SK-N-SH treated with all-trans-retinoic acid at 6 μM for 48 hours (cell line): ENCODE measurements around the gene VPS54.

Experiments
- ATAC-seq: fragments of 200-7000 bp; cut with Tn5 transposase; 3 replicates; pipeline ENCODE4 v1.9.1; 2020; ENCODE audit warnings: mild to moderate bottlenecking, moderate library complexity
- ARNTL ChIP-seq: fragments of 450-650 bp; formaldehyde crosslinking; IDR thresholded peaks from 2 replicates; pipeline ENCODE4 v1.5.0; 2020; ENCODE audit warnings: low read depth, mild to moderate bottlenecking, moderate library complexity, borderline replicate concordance
- CREB5 ChIP-seq: fragments of 250-450 bp; sonication (Bioruptor Pico); IDR thresholded peaks from 2 replicates; pipeline ENCODE4 v1.5.1; 2020; ENCODE audit warnings: low read depth, mild to moderate bottlenecking, moderate library complexity
- CSDC2 ChIP-seq: fragments of 250-450 bp; sonication (Bioruptor Pico); IDR thresholded peaks from 2 replicates; pipeline ENCODE4 v1.5.0; 2020; ENCODE audit warnings: mild to moderate bottlenecking, moderate library complexity
- CSRNP3 ChIP-seq: fragments of 250-450 bp; sonication (Bioruptor Pico); IDR thresholded peaks from 2 replicates; pipeline ENCODE4 v1.5.1; 2021; ENCODE audit warnings: mild to moderate bottlenecking, moderate library complexity
- ESRRG ChIP-seq: fragments of 250-450 bp; sonication (Bioruptor Pico); IDR thresholded peaks from 2 replicates; pipeline ENCODE4 v1.6.1; 2021; ENCODE audit warnings: mild to moderate bottlenecking
- ISL1 ChIP-seq: fragments of 250-450 bp; sonication (Bioruptor Pico); IDR thresholded peaks from 2 replicates; pipeline ENCODE4 v2.1.2; 2022; ENCODE audit warnings: mild to moderate bottlenecking, moderate library complexity
- OSR1 ChIP-seq: fragments of 250-450 bp; sonication (Bioruptor Pico); IDR thresholded peaks from 2 replicates; pipeline ENCODE4 v1.8.0; 2022; ENCODE audit warnings: moderate library complexity, mild to moderate bottlenecking, inconsistent platforms
- PATZ1 ChIP-seq: fragments of 250-450 bp; sonication (Bioruptor Pico); IDR thresholded peaks from 2 replicates; pipeline ENCODE4 v1.8.0; 2020; ENCODE audit warnings: mild to moderate bottlenecking, moderate library complexity, borderline replicate concordance
- POU6F1 ChIP-seq: fragments of 250-450 bp; sonication (Bioruptor Pico); IDR thresholded peaks from 2 replicates; pipeline ENCODE4 v1.8.0; 2021; ENCODE audit warnings: low read depth, mild to moderate bottlenecking, moderate library complexity, borderline replicate concordance
- PPARA ChIP-seq: fragments of 250-450 bp; sonication (Bioruptor Pico); IDR thresholded peaks from 2 replicates; pipeline ENCODE4 v1.5.0; 2020; ENCODE audit warnings: mild to moderate bottlenecking, borderline replicate concordance
- SNAI2 ChIP-seq: fragments of 250-450 bp; sonication (Bioruptor Pico); IDR thresholded peaks from 2 replicates; pipeline ENCODE4 v1.5.0; 2020; ENCODE audit warnings: mild to moderate bottlenecking, moderate library complexity
- TCF4 ChIP-seq: fragments of 250-450 bp; sonication (Bioruptor Pico); IDR thresholded peaks from 2 replicates; pipeline ENCODE4 v1.8.0; 2021; ENCODE audit warnings: mild to moderate bottlenecking, moderate library complexity, borderline replicate concordance
- TOX ChIP-seq: fragments of 250-450 bp; sonication (Bioruptor Pico); IDR thresholded peaks from 2 replicates; pipeline ENCODE4 v1.8.0; 2021; ENCODE audit warnings: mild to moderate bottlenecking, moderate library complexity, borderline replicate concordance
- TSHZ2 ChIP-seq: fragments of 250-450 bp; sonication (Bioruptor Pico); IDR thresholded peaks from 2 replicates; pipeline ENCODE4 v1.5.0; 2020; ENCODE audit warnings: mild to moderate bottlenecking, moderate library complexity
- ZC3H10 ChIP-seq: fragments of 250-450 bp; sonication (Bioruptor Pico); IDR thresholded peaks from 2 replicates; pipeline ENCODE4 v1.5.1; 2021; ENCODE audit warnings: mild to moderate bottlenecking, moderate library complexity
- ZFP3 ChIP-seq: fragments of 250-450 bp; sonication (Bioruptor Pico); IDR thresholded peaks from 2 replicates; pipeline ENCODE4 v1.5.0; 2020; ENCODE audit warnings: mild to moderate bottlenecking, moderate library complexity
- ZNF565 ChIP-seq: fragments of 450-650 bp; formaldehyde crosslinking; conservative IDR thresholded peaks from 2 replicates; pipeline ENCODE4 v1.5.0; 2020; ENCODE audit warnings: low read depth, mild to moderate bottlenecking, moderate library complexity
- ZNF8 ChIP-seq: fragments of 450-650 bp; formaldehyde crosslinking; IDR thresholded peaks from 2 replicates; pipeline ENCODE4 v1.5.0; 2020; ENCODE audit warnings: mild to moderate bottlenecking, moderate library complexity

VPS54 gene

GRCh38 chr2:63984606-63985359 is 34.4 kb downstream of the VPS54 start:
- no peak for ATAC-seq
- TF ChIP-seq PPARA (CRISPR knock-in tag) (no peak), ZFP3 (CRISPR knock-in tag) (no peak), ZNF565 (CRISPR knock-in tag) (no peak), CREB5 (no peak), ESRRG (CRISPR knock-in tag) (no peak), OSR1 (CRISPR knock-in tag) (no peak), TCF4 (CRISPR knock-in tag) (no peak), CSDC2 (CRISPR knock-in tag) (no peak), PATZ1 (no peak), ZNF8 (no peak), ISL1 (CRISPR knock-in tag) (no peak; the same call in 1 of the 2 replicates), ZC3H10 (CRISPR knock-in tag) (no peak), SNAI2 (CRISPR knock-in tag) (no peak), CSRNP3 (CRISPR knock-in tag) (no peak)

GRCh38 chr2:63983986-63984605 is 35.1 kb downstream of the VPS54 start:
- peak; percentile 59; the same call in 2 of the 3 replicates for ATAC-seq
- no peak for TF ChIP-seq CSRNP3 (CRISPR knock-in tag)
- peak; percentile 17; the same call in 1 of the 2 replicates for TF ChIP-seq TSHZ2 (CRISPR knock-in tag)
- TF ChIP-seq TCF4 (CRISPR knock-in tag) = peak; percentile 53; the same call in 1 of the 2 replicates
- TF ChIP-seq ARNTL (CRISPR knock-in tag) = no peak
- TF ChIP-seq ISL1 (CRISPR knock-in tag) = peak; percentile 66

GRCh38 chr2:63982335-63982734 is 36.9 kb downstream of the VPS54 start:
- ATAC-seq = no peak
- no peak for TF ChIP-seq ZNF8
- no peak for TF ChIP-seq OSR1 (CRISPR knock-in tag)
- no peak for TF ChIP-seq ZNF565 (CRISPR knock-in tag)
- TF ChIP-seq ZC3H10 (CRISPR knock-in tag) = no peak
- no peak for TF ChIP-seq POU6F1 (CRISPR knock-in tag)
- no peak for TF ChIP-seq TCF4 (CRISPR knock-in tag)
- TF ChIP-seq ZFP3 (CRISPR knock-in tag) = no peak
- no peak for TF ChIP-seq TOX
- TF ChIP-seq, all 23 proteins: peak for 0
